ENCODE data around the gene SMPX. TPM values are rescaled to one million over a fixed set of nuclear protein-coding genes. Genes with fewer than 3 reads are reported as not detected.

SMPX gene
- total RNA-seq, 1 donor from 2014 or later: 569 TPM

- DNase-seq (no peak), ATAC-seq (ENCODE audit: poor library complexity) (no peak)
- intact Hi-C loops (cut with DNase I): no loop called here
Measured at GRCh38 chrX:21748235-21748634, 9.7 kb downstream of the SMPX start.

- ATAC-seq (ENCODE audit: poor library complexity): peak; percentile 55
- DNase-seq: no peak
- intact Hi-C loops (cut with DNase I): no loop called here
Measured at GRCh38 chrX:21747558-21747957, 10.4 kb downstream of the SMPX start.

GRCh38 chrX:21745756-21746155 lies 12.2 kb downstream of the SMPX start:
- DNase-seq (peak; percentile 46), ATAC-seq (ENCODE audit: poor library complexity) (no peak)
- intact Hi-C loops (cut with DNase I): no loop called here

GRCh38 chrX:21744721-21745120 lies 13.2 kb downstream of the SMPX start:
- DNase-seq: no peak
- no peak for ATAC-seq (ENCODE audit: poor library complexity)
- intact Hi-C loops (cut with DNase I): no loop called here

DNA sequence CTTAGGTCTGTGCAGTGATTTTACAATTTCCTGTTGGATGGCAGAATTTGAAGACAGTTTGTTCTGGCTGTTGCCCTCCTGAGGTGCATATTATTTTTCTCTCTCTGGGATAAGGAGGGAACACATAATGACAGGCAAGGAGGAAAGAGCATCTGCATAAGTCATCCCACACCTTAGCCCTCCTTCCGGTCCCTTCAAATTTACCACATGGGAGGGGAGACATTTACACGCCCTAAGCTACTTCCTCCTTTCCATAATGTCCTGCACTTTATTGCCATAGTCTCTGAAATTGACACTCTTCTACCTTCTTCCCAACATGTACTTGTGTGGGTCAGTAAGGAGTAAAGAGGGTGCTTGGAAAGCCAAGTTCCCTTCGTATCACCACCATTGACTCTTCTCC lies 13.9 kb downstream of the SMPX start:
- no peak for ATAC-seq (ENCODE audit: poor library complexity)
- intact Hi-C loops (cut with DNase I): no loop called here

DNA sequence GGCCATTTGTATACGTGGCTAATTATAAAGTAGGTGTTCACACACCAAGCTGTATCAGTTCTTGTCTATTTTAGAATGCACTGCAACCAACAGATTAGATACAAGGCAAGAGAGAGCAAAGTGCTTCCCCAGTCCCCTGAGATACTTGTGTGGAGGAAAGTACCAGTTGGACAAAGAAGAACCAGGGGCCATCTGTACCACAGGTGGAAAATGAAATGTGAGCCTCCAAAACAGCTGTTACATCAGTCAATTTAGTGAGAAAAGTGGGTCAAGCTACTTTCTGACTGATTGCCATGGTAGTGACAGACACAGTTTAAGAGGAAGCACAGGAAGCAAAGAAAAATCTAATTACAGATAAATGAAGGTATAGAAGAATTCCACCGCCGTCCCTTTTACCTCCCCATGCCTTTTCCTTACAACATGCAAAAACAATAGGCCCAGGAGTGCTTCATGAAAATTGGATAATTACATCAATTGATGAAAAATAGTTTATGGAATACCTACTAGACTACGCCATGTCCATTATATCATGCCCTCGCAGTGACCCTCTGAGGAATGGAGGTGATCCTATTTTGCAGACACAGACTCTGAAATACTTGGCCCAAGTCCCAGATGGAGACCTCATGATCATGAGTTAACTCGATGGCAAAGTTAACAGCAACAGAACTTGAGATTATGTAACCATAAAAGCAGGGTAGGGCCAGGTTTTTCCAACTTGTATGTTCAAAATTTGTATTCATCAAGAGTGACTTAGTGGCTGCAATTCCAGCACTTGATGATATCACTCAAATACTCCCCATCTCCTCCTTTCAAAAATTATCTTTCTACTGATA lies 15.8 kb downstream of the SMPX start:
- peak; percentile 53 for ATAC-seq (ENCODE audit: poor library complexity)
- DNase-seq: no peak
- intact Hi-C loops (cut with DNase I): no loop called here

More for the DNA sequence above, 13.9 kb downstream of the SMPX start:
- DNase-seq: no peak

GRCh38 chrX:21741364-21741763 lies 16.6 kb downstream of the SMPX start:
- intact Hi-C loops (cut with DNase I): no loop called here
- DNase-seq: no peak
- no peak for ATAC-seq (ENCODE audit: poor library complexity)

DNA sequence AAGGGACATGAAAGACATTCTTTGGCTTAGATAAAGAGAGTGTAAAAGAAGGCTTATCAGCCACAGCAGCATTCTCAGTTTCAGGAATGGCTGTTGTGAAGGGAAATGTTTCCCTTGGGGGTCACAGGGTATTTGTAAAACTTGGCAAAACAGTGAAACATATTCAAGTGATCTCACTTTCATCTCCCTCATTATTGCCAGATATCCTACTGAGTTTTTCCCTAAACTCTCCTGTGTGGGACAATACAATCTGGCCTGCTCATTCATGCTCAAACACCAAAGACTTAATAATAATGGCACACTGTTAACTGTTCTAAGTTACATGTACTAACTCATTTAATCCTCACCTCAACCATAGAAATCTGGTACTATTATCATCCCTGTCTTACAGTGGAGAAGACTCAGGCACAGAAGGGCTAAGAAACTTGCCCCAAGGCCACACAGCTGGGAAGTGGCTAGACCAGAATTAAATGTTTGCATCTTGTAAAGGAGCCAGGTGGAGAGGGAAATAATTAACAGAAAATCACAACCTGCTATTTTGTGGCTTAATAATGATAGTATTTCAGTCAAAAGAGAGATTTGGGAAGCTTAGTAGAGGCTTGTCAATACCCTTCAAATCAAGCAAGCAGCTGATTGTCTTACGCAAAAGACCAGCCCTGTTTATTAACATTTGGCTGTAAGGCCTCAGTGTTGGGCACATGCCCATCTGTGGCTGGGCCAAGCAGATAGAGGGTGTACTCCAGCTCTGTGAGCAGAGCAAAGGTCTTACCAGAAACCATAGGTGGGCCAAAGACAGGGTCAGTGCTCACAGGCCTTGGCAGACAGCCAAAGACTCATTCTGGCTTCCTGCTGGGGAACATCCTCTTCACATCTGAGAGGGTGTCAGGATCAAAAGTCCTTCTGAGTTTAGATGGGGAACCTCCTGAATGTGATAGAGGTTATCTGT lies 17.3 kb downstream of the SMPX start:
- DNase-seq (peak; percentile 65), ATAC-seq (ENCODE audit: poor library complexity) (peak; percentile 82)
- intact Hi-C loops (cut with DNase I): no loop called here

GRCh38 chrX:21738950-21739287 lies 19.0 kb downstream of the SMPX start:
- intact Hi-C loops (cut with DNase I): no loop called here
- no peak for ATAC-seq (ENCODE audit: poor library complexity)

GRCh38 chrX:21738210-21738949 lies 19.5 kb downstream of the SMPX start:
- ATAC-seq (ENCODE audit: poor library complexity) (no peak), DNase-seq (no peak)
- intact Hi-C loops (cut with DNase I): no loop called here

More at GRCh38 chrX:21738950-21739287, 19.0 kb downstream of the SMPX start:
- DNase-seq: no peak

- intact Hi-C loops (cut with DNase I): no loop called here
- DNase-seq (no peak), ATAC-seq (ENCODE audit: poor library complexity) (no peak)
Measured at GRCh38 chrX:21735768-21736127, 22.2 kb downstream of the SMPX start.

- no peak for DNase-seq
- ATAC-seq (ENCODE audit: poor library complexity): no peak
- intact Hi-C loops (cut with DNase I): no loop called here
Measured at GRCh38 chrX:21735038-21735767, 22.7 kb downstream of the SMPX start.

DNA sequence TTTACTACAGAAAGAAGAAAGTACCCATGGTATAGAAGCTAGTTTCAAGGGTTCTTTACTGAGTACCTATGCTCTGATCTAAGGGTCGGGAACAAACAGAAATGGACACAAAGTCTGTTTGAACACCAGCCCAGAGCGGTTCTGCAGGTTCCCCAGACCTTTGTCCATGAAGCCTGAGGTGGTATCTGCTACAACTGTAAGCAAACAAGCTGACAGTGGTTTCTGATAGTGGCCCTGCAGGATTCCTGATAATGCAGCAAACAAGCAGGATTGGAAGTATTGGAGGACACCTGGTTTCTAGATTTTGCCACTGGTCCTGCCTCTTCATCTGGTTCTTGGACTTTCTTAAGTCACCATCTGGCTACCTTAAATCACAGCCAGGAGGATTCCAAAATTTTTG lies 23.7 kb downstream of the SMPX start:
- ATAC-seq (ENCODE audit: poor library complexity) (no peak), DNase-seq (no peak)
- intact Hi-C loops (cut with DNase I): no loop called here

DNA sequence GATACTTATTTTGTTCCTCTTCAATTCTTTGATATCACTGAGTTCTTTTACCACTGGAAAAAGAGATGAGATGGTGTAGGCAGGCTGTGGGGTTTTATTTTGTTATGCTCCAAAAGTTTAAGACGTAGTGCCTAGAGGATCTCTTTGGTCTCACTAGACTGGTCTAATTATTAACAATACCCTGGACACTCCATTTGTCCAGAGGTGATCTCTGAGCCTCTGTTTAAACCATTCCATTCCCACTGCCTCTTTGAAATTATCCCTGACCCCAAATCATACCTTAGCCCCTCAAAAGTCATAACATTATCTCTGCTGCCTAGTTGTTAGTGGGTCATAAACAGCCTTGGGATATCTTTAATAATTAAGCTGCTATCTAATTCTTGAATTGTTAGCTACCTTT lies 24.2 kb downstream of the SMPX start:
- intact Hi-C loops (cut with DNase I): no loop called here
- no peak for ATAC-seq (ENCODE audit: poor library complexity)
- DNase-seq: no peak

- intact Hi-C loops (cut with DNase I): no loop called here
- DNase-seq (no peak), ATAC-seq (ENCODE audit: poor library complexity) (no peak)
Measured at GRCh38 chrX:21730026-21730425, 27.9 kb downstream of the SMPX start.

- intact Hi-C loops (cut with DNase I): no loop called here
- no peak for DNase-seq
Measured at GRCh38 chrX:21728276-21728968, 29.5 kb downstream of the SMPX start.

DNA sequence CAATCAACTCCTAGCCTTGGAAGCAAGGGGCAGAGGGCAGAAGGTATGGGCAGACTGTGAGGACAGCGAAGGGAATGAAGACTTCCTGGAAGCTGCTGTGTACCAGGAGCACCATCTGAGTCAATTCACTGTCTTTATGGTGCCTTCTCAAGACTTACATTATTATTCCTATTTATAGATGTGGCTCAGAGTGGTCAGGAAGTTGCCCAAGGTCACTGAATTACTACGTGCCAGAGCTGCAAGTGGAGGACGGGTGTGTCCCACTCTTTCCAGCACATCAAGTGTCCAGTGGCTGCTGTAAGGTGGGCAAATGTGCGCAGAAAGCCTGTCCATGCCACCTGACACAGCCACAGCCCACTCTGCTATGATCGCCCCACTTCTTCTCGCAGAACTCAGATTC lies 32.0 kb downstream of the SMPX start:
- peak; percentile 60 for ATAC-seq (ENCODE audit: poor library complexity)
- intact Hi-C loops (cut with DNase I): no loop called here
- no peak for DNase-seq

More at GRCh38 chrX:21728276-21728968, 29.5 kb downstream of the SMPX start:
- ATAC-seq (ENCODE audit: poor library complexity): no peak

GRCh38 chrX:21725496-21725895 lies 32.4 kb downstream of the SMPX start:
- no peak for DNase-seq
- intact Hi-C loops (cut with DNase I): no loop called here
- ATAC-seq (ENCODE audit: poor library complexity): no peak
